GM21390 (cell line): Measurements from ENCODE around the gene BHMT.

ENCODE experiments used
- ATAC-seq: cut with Tn5 transposase; IDR thresholded peaks from one replicate; pipeline ENCODE4 v1.9.1; 2021; ENCODE audit not compliant: unreplicated experiment

BHMT gene, protein sequence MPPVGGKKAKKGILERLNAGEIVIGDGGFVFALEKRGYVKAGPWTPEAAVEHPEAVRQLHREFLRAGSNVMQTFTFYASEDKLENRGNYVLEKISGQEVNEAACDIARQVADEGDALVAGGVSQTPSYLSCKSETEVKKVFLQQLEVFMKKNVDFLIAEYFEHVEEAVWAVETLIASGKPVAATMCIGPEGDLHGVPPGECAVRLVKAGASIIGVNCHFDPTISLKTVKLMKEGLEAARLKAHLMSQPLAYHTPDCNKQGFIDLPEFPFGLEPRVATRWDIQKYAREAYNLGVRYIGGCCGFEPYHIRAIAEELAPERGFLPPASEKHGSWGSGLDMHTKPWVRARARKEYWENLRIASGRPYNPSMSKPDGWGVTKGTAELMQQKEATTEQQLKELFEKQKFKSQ

DNA sequence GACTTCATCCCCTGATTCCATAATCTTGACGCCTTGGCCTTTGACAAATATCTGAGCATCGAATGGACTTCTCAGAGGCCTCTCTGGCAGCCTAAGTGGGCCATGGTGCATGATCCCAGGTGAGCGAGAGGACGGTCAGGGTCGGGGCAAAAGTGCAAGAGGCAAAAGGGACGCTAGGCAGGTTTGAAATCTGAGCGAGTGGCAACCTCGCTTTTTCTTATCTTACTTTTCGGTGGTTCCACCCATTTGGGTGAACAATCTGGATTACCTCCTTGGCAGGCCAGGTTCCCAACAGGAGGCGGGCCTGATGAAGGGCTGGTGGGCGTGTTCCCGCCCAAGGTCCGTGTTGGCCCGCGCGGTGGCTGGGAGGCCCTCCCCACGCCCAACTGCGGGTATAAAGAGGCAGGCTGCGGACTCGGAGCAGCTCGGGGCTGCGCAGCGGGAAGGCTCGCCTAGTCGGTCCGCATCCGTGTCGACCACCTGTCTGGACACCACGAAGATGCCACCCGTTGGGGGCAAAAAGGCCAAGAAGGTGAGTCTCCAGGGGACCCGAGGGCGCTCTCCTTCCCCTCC lies at the start of gene BHMT:
Gene BHMT, plus strand, starts transcription at position 423 of the 573 bp plus-strand sequence. Its CDS starts 77 bp downstream, at position 500.
- no peak for ATAC-seq

DNA sequence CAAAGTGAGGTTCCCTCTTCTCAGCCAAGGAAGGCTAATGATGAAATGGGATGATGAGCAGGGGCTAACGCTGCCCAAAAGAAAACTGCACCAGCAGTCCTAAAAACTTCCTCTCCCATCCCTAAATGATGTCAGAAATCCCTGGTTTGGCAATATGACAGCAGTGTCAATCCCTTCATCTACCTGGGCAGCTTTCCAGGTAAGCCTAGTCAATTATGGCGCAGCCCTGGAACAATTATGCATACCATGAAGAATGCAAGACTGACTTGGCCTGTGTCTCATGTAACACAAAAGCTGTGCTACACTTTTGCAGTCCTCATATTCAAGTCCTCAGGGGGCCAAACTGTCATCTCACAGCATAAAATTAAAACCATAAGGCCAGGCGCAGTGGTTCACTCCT lies 49.2 kb upstream of the BHMT start:
- no peak for ATAC-seq

DNA sequence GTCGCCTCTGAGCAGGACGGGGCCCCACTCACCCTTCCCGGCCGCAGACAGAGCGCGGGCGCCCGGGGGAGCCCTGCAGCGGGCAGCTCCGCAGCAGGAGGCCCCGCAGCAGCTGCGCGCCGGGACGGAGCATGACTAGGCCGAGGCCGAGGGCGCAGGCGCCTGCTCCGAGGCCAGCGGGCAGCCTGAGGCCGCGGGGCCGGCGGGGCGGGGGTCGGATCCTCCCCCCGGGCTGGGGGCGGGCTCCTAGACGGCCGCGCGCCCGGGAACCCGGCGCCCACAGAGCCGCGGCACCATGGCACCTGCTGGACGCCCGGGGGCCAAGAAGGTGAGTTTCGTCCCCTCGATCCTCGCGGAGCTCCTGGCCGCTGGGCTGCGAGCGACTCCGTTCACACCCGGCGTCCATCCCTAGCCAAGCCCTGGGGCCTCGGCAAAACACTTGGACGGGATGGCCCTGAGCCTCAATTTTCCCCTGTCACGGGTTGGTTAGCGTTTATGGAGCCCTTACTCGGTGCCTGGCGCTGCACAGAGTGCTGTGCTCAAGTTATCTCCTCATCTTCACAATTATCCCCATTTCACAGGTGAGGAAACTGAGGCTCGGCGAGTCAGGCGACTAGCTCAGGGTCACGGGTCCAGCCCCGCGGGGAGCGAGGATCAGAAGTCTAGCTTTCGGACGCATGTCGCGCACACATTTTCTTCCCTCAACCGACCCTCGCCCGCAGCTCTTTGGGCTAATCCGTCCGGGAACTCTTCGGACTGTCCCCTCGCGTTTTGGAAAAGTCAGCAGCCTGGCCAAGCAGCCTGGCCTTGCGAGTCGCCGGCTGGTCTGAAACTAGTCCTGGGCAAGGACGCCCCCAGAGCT lies 41.9 kb upstream of the BHMT start, which contains the start of the genes BHMT2 and DMGDH:
Gene BHMT2, plus strand, starts transcription at position 280 of the 862 bp plus-strand sequence. Its CDS starts 16 bp downstream, at position 296.
Gene DMGDH, minus strand, starts transcription at position 187 of the 862 bp plus-strand sequence. Its CDS starts 54 bp downstream, at position 133.
- ATAC-seq: no peak

DNA sequence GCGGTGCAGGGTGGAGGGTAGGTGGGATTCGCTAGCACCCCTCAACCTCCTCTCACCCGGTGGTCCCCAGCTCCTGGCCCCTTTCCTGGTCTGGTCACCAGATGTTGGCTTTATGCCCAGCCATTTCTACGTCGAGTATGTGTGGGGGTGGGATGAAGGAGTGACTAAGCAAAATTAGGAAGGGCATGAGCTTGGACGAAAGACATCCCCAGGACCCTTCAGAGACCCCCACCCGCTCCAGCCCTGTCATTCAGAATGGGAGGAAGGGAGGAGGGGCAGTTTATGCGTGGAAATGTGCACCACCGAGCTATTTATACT lies 41.3 kb upstream of the BHMT start:
- no peak for ATAC-seq

DNA sequence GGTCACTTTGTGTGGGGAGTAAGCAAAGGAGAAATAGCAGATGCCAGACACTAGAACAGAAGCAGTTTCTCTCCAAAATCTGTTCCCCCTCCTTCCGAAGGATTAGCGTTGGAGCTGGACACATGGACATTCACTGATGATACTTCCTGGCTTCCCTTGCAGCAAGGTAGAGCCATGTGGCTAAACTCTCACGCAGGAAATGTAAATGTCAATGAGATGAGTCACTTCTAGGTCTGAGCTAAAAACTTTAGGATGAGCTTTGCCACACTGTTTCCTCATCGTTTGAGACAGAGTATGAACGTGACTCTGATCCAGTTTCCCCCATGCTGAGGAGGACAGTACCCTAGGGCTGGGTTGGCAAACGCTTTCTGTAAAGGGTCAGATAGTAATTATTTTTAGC lies 37.0 kb upstream of the BHMT start:
- ATAC-seq: no peak

DNA sequence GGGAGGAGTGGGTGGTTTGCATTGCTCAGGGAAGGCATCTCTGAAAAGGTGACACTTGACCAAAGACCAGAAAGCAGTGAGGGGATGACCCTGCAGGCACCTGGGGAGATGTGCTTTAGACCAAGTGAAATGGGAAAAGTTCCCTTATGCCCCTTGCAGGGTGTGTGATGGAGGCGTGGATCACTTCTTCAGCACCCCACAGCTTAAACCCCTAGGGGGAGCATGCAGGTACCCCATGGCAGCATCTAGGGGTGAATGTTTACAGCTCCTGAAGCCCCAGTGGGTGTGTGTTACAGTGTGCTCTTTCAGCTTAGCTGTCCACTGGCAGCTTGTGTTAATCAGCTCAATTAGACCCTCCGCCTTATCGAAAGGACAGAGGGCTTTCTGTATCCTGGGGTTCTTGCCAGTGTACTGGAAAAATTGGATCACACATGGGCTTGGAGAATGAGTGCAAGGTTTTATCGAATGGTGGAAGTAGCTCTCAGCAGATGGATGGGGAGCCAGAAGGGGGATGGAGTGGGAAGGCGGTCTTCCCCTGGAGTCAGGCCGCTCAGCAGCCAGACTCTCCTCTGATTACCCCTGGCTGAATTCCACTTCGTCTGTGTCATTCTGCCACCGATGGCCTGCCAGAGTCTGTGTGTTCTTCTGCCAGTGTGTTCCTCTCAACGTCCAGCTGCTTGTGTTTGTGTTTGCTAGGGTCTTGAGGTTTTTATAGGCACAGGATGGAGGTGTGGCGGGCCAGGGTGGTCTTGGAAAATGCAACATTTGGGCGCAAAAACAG lies 35.8 kb upstream of the BHMT start:
- ATAC-seq: no peak

DNA sequence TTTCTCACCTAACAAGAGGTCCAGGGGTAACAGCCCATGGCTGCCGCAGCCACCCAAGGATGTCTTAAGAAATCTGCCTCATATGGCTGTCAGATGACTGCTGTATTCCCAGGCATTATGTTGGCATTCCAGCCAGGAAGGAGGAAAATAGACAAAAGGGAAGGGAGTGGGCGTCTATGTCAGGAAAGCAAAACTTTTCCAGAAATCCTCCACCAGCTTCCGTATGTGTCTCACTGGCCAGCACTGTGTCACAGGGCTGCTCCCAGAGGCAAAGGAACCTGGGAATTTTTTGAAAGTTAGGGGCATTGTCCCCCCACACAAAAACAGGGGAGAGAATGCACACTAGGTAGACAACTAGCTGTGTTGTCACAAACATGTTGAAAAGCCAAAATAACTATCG lies 34.8 kb upstream of the BHMT start:
- no peak for ATAC-seq

DNA sequence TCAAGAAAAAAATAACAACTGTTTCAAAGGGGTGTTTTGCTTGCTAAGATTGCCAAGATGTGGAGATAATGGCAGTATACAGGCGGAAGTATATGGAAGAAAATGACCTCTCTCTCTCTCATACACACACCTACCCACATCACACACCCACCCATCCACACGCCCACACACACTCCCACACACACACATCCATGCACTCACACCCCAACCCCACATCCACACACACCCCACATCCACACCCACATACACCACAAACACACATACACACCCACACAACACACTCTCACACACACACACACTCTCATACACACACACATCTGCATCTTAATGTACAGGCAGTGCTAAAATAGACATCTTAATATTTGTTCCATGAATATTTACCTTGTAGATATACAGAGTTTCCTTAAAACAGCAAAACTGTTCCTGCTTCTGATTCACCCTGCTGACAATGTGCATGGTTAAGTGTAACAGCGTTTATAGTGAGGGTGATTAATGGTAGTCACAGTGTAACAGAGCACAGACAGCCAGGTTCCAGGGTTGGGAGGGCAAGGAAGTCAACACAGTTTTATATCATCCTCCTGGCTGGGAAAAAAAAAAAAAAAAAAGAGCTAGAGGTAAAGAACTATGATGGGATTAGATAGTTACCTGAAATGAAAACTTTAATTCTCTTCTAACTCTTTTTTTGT lies 33.8 kb upstream of the BHMT start:
- no peak for ATAC-seq

DNA sequence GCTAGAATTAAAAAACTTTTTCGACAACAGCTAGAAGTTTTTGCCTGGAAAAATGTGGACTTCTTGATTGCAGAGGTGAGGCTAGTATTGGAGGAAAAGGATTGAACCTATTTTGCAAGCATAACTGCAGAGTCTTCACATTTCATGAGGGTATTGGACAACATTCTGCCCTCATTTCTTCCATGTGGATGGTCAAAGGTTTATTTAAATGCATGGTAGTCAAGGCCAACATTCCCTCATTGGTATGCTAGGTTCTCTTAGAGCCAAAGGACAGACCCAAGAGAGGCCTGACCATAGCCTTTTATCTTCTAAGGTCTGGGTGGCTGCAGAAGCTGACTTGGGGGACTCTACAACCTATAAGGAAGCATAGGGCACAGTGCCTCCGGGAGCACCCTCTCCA lies 30.8 kb upstream of the BHMT start:
- ATAC-seq: no peak

DNA sequence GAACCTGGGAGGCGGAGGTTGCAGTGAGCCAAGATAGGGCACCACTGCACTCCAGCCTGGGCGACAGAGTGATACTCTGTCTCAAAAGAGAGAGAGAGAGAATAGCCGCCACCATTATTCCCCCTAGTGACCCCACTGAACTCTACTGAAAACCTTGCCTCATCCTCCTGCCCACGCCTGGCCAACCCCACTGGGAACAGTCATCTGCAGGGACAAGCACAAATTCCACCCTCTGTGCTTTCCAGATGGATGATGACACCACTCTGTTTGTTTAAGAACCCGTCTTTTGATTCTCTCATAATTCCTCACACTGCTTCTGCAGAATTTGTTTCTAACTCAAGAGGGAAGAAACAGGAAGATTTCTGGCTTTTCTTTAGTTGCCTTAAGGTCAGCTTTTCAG lies 29.8 kb upstream of the BHMT start:
- ATAC-seq: no peak

DNA sequence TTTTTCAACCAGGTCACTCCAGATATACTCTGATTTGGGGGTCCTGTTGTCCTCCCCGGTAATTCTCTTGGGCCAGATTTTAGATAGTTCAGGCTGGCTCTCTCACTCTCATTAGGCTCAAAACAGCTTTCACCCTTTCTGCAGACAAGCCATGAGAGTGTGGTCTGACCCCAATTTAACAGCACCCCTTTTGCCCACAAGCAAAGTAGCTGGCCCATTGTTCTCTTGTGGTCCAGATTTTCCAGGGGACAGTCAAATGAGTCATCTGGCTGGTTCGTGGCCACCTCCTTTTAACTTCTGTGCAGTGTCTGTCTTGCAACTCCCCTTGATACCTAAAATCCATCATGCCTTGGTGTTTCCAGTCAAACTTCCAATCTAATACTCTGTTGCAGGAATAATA lies 25.5 kb upstream of the BHMT start:
- ATAC-seq: no peak

DNA sequence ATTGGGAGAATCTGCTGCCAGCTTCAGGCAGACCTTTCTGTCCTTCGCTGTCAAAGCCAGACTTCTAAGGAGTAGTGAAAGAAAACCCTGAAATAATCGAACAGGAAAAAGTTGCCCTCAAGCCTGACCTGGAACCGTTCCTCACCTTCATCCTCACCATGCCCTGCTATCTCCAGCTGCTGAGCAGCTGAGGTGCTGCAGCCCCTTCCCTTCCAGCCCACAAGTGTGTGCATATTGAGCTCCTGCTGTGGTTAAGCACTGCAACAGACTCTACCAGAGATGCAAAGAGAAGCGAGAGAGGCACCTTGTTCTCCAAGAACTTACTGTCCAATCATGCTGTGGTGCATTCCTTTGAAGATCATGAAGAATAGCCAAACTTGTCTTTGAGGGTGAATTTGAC lies 23.1 kb upstream of the BHMT start:
- ATAC-seq: no peak

DNA sequence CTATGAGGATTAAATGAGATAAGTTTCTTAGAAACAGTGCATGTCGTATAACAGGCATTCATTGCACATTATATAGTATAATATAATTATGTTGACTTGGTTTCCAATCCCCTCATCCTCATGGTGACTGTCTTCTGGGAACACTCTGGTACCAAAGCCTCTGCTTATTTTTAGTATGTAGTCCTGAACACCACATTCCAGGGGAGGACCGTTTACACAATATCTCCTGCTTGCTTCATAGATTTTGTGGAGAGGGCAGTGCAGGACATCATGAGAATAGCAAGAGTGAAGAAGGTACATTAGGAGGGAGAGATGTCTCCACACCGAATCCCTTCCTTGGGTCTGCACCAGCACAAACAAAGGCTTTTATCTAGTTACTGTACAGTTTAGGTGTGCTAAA lies 20.5 kb upstream of the BHMT start:
- ATAC-seq: no peak

DNA sequence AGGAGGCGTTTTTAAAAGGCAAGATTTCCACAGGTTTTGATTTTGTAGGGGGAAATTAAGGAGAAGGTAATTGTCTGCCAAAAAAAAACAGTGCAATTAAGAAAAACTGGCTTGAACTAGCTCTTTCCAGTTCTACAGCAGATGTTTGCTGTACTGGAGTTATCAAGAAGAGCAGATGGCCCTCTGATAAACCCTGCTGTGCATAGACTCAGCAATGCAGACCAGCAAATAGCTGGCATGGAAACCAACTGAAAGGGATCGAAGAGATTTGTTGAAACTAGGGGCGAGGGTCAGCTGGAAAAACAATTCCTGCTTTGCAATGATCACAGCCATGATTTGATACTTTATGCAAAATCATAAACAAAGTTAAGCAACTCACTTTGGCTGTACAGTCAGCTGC lies 17.8 kb upstream of the BHMT start:
- ATAC-seq: no peak

DNA sequence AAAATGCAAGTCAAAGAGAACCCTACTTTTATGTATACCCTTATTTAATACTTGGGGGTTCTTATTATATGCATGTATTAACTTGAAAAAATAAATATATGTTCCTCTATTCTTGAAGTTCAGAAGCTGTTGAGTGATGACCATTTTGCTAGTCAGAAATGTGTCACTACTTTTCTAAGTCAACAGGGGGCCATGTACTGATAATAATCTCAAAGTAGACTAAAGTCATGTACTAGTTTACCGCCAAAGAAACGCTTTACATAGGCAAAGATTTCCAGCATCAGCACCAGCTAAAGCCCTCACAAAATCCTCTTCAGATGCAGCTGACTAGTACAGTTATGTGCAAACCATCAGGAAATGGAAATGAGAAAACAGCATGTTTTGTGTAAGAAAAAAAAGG lies 5.7 kb upstream of the BHMT start:
- no peak for ATAC-seq

DNA sequence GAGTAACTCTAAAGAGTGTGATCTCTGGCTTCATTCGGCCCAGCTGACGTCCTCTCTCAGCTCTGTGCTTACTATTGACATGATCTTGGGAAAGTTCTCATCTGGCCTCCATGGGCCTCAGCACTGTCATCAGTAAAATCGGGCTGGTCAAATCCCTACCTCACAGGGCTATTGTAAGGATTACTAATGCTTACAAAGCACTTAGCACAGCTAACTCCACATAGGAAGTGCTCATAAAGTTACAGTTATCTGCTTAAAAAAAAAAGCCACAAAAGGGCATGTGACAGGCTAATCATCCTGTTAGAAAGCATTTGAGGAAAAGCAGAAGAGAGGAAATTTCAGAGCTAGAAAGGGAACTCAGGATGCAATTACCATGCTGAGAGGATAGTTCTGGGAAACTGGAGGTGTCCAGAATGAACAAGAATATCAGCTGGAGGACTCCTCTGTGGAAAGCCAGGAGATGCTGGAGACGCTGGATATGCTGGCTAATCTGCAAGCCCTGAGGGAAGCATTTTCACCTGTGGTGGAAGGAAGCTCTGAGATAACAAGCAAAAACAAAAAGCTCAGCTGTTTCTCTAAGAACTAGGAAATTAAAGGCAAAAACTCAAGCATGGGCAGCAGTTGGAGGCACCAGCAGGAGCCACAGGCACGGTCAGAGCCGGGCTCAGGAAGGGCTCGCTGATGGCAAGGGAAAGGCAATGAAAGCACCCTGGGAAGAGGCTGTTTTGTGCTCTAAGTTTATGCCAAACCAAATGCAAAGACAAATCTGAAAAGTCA lies 4.4 kb upstream of the BHMT start:
- no peak for ATAC-seq

DNA sequence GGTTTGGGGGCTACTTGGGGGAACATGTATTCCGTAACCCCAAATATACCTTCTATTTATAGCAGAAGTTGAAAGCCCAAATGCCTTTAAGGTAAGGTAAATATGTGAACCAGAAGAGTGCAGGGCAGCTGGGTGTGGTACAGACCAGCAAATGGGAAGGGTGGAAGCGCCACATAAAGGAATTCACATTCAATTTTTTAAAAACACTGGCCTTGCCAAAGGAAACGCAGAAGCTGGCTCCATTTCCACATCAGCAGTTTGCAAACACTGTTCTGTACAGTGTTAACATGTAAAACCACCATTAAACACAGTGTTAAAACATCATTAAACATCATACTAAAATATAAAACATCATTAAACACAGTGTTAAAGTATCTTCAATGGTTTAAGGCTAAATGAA lies 3.5 kb upstream of the BHMT start:
- ATAC-seq: no peak

DNA sequence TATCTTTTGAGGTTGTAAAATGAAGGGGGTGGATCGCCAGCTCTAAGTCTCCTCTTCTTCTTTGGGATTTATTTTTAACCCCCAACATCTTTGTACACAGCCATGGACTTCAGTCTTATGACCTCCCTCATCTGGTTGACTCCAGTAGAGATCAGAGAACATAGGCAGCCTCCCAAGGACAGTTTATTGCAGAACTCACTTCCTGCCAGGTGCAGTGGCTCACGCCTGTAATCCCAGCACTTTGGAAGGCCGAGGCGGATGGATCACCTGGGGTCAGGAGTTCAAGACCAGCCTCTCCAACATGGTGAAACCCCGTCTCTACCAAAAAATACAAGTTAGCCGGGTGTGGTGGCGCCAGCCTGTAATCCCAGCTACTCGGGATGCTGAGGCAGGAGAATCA lies 2.8 kb upstream of the BHMT start:
- no peak for ATAC-seq
